ENCODE data around the gene ZNF800.

The ZNF800 gene

GRCh38 chr7:127347567-127348246, 44.8 kb downstream of the ZNF800 start:
- DNase-seq: peak; percentile 70 to 75

- DNase-seq: no peak
Measured at GRCh38 chr7:127346575-127347256, 45.8 kb downstream of the ZNF800 start.

GRCh38 chr7:127342596-127342995, 49.9 kb downstream of the ZNF800 start:
- DNase-seq: no peak

- no peak for DNase-seq
Measured at GRCh38 chr7:127338122-127338521, 54.4 kb downstream of the ZNF800 start.

- no peak for DNase-seq
Measured at GRCh38 chr7:127337581-127337980, 54.9 kb downstream of the ZNF800 start.

GRCh38 chr7:127336458-127336857, 56.0 kb downstream of the ZNF800 start:
- DNase-seq: no peak

- no peak for DNase-seq
Measured at GRCh38 chr7:127332880-127333279, 59.6 kb downstream of the ZNF800 start.

- DNase-seq: no peak
Measured at GRCh38 chr7:127330070-127330469, 62.4 kb downstream of the ZNF800 start.

GRCh38 chr7:127322832-127323493, 69.5 kb downstream of the ZNF800 start:
- DNase-seq: no peak

- DNase-seq: no peak
Measured at GRCh38 chr7:127322351-127322750, 70.2 kb downstream of the ZNF800 start.

- no peak for DNase-seq
Measured at GRCh38 chr7:127320974-127321373, 71.5 kb downstream of the ZNF800 start.

Measured in stimulated activated CD4-positive, alpha-beta T cell treated with anti-CD3 and anti-CD28 coated beads, Interleukin-4, amount 100 ng/mL, for 4 hours (primary cell).